Activated CD8-positive, alpha-beta T cell treated with anti-CD3 and anti-CD28 coated beads, Interleukin-2, amount 10 ng/mL, durations not matched to agents 7 days and 5 days (primary cell): ENCODE data around the gene FMOD. TPM values are rescaled to one million over a fixed set of nuclear protein-coding genes. Genes with fewer than 3 reads are reported as not detected.
"Not testable (repeated sequence)": the region's sequence is repeated elsewhere in the genome, so short reads cannot be mapped to it uniquely, and the experiment has no call there.

Experiments
- ATAC-seq: fragments of 150-1000 bp; cut with Tn5 transposase; one replicate; pipeline ENCODE4 v1.10.0; 2021; ENCODE audit warnings: moderate library complexity
- CTCF ChIA-PET: fragments of 350-600 bp; sonication (Branson Sonifier 250); formaldehyde crosslinking; loops from one replicate; lab custom pipeline; 2021; ENCODE audit warnings: antibody characterized with exemption; lab: Charles Lee
- POLR2A ChIA-PET: fragments of 350-600 bp; sonication (Branson Sonifier 250); formaldehyde crosslinking; loops from one replicate; lab custom pipeline; 2021; ENCODE audit warnings: antibody characterized with exemption; lab: Charles Lee
- DNase-seq: peaks from one replicate; pipeline ENCODE4 v3.0.0-alpha.2; 2020
- H3K27ac Mint-ChIP-seq: one replicate; pipeline ENCODE4 v1.8.0; 2021; ENCODE audit warnings: mild to moderate bottlenecking, mixed read lengths
- H3K27me3 Mint-ChIP-seq: one replicate; pipeline ENCODE4 v1.8.0; 2021; ENCODE audit warnings: low read depth, mixed read lengths
- H3K36me3 Mint-ChIP-seq: one replicate; pipeline ENCODE4 v1.8.0; 2021; ENCODE audit warnings: low read depth, mixed read lengths
- H3K4me1 Mint-ChIP-seq: one replicate; pipeline ENCODE4 v1.8.0; 2021; ENCODE audit warnings: low read depth, mixed read lengths
- H3K4me3 Mint-ChIP-seq: one replicate; pipeline ENCODE4 v1.8.0; 2021; ENCODE audit warnings: mild to moderate bottlenecking, mixed read lengths
- H3K9me3 Mint-ChIP-seq: one replicate; pipeline ENCODE4 v1.8.0; 2022; ENCODE audit warnings: mixed read lengths; ENCODE audit not compliant: insufficient read depth
- total RNA-seq, 2 experiments: library from RNA; stranded (reverse); gene quantifications; one replicate each; pipeline ENCODE4 v1.2.3, GENCODE V29; 2021

Gene FMOD
- total RNA-seq, 2 experiments from 2014 or later = not detected

- H3K36me3 Mint-ChIP-seq = no peaks in the 10 kb centered on the region
- peak overlapping the region; percentile 56 for H3K4me3 Mint-ChIP-seq
- ATAC-seq = no peak
- H3K27me3 Mint-ChIP-seq = no peaks in the 10 kb centered on the region
- POLR2A ChIA-PET = interaction anchor here (0.8 to 9.5 kb wide), 10 partner anchors 8 to 440 kb away, joined by 3 to 234 read pairs (median 4); partner anchors contain the start of gene LAX1
- CTCF ChIA-PET = interaction anchor here (1.2 to 9.7 kb wide), 9 partner anchors 8 to 53 kb away, joined by 3 to 306 read pairs (median 18); partner anchors contain the start of gene BTG2
- peaks cover 89% of the 10 kb centered on the region for H3K4me1 Mint-ChIP-seq
- peak; percentile 56 for DNase-seq
- H3K27ac Mint-ChIP-seq = peak overlapping the region; percentile 72
- no peaks in the 10 kb centered on the region for H3K9me3 Mint-ChIP-seq
Observed at GRCh38 chr1:203324105-203325025, 26.6 kb downstream of the FMOD start.

DNA sequence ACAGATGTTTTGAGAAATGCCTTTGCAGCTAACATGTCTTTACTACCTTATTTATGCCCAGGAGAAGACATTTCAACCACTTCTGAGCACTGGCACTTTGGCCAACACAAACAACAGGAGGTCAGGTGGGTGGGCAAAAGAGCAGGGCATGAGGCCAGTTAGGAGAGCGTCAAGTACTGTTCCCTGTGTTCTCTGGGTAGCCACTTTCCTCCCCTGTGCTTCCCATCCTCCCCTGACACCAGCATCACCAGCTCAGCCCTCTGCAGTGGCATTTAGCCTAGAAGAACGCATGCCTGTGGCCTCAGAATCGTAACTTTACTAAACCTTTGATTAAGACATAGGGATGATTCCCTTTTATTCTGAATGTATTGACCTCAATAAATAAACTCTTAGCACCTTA is 27.3 kb downstream of the FMOD start:
- ChIA-PET CTCF (interaction anchor here (1.3 to 9.7 kb wide), 7 partner anchors 9 to 52 kb away, joined by 3 to 306 read pairs (median 135); partner anchors contain the start of gene BTG2), POLR2A (interaction anchor here (1.1 to 9.5 kb wide), 6 partner anchors 13 to 441 kb away, joined by 3 to 234 read pairs (median 8); partner anchors contain the start of gene LAX1)
- peak overlapping the region; percentile 53 for H3K4me3 Mint-ChIP-seq
- no peaks in the 10 kb centered on the region for H3K9me3 Mint-ChIP-seq
- H3K36me3 Mint-ChIP-seq = no peaks in the 10 kb centered on the region
- no peaks in the 10 kb centered on the region for H3K27me3 Mint-ChIP-seq
- no peak for ATAC-seq
- no peak for DNase-seq
- H3K27ac Mint-ChIP-seq = peak overlapping the region; percentile 72
- H3K4me1 Mint-ChIP-seq = peaks cover 86% of the 10 kb centered on the region

GRCh38 chr1:203322500-203323179 is 28.3 kb downstream of the FMOD start:
- Mint-ChIP-seq H3K36me3 (no peaks in the 10 kb centered on the region), H3K4me1 (peaks cover 77% of the 10 kb centered on the region), H3K27me3 (peaks cover under 1% of the 10 kb centered on the region), H3K9me3 (no peaks in the 10 kb centered on the region), H3K4me3 (no peak overlapping the region), H3K27ac (peak overlapping the region; percentile 62)
- CTCF ChIA-PET = interaction anchor here (1.0 to 9.7 kb wide), 6 partner anchors 13 to 51 kb away, joined by 3 to 306 read pairs (median 140); partner anchors contain the start of gene BTG2
- POLR2A ChIA-PET = interaction anchor here (1.1 to 9.5 kb wide), 3 partner anchors 33 to 442 kb away, joined by 3 to 234 read pairs (median 81); partner anchors contain the start of gene LAX1
- DNase-seq (no peak), ATAC-seq (no peak)

- ChIA-PET POLR2A (interaction anchor here (0.9 to 9.5 kb wide), 4 partner anchors 22 to 48 kb away, joined by 3 to 234 read pairs (median 4); no protein-coding TSS in a partner anchor), CTCF (interaction anchor here (1.0 to 9.7 kb wide), 11 partner anchors 12 to 167 kb away, joined by 3 to 306 read pairs (median 6); partner anchors contain the start of gene BTG2)
- DNase-seq = no peak
- peaks cover 69% of the 10 kb centered on the region for H3K4me1 Mint-ChIP-seq
- ATAC-seq = no peak
- H3K27ac Mint-ChIP-seq = peak overlapping the region; percentile 90
- H3K9me3 Mint-ChIP-seq = no peaks in the 10 kb centered on the region
- peak overlapping the region; percentile 61 for H3K4me3 Mint-ChIP-seq
- no peaks in the 10 kb centered on the region for H3K36me3 Mint-ChIP-seq
- H3K27me3 Mint-ChIP-seq = peaks cover 3% of the 10 kb centered on the region
Observed at GRCh38 chr1:203321273-203322052, 29.5 kb downstream of the FMOD start.

DNA sequence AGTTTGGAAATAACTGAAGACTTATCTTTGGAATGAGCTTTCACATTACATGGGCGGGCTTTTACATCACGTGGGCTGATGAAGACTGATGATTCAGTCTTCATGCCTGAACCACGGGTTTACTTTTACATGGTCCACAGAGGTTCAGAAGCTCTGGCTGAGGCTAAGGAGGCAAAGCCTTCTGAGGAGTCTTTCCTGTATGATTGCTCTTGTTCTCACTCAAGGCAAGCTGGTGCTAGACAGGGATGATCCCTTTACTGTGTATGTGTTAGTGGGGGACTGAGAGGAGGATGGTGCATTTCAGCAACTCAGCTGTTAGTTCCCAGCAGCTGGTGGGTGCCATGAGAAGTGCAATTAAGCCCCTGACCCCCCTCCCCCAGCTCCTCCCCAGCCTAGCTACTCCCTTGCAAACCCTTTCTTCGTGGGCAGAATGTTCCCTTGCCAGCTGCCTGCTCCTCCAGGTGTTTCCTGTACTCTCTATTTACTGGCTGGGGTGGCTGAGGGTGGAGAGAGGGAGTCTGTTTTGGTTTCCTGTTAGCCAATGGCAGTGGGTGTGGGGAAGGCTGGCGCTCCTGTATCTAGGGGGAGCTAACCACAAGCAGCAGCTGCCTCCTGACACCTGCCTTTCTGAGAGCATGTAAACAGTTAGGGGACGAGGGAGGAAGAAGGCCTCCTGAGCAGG is 30.2 kb downstream of the FMOD start:
- Mint-ChIP-seq H3K27ac (peak overlapping the region; percentile 90), H3K36me3 (no peaks in the 10 kb centered on the region), H3K4me3 (peak overlapping the region; percentile 61), H3K9me3 (no peaks in the 10 kb centered on the region), H3K4me1 (peaks cover 62% of the 10 kb centered on the region), H3K27me3 (peaks cover 3% of the 10 kb centered on the region)
- DNase-seq (peak; percentile 86), ATAC-seq (peak; percentile 81)
- ChIA-PET POLR2A (interaction anchor here (0.9 to 9.5 kb wide), 5 partner anchors 21 to 48 kb away, joined by 3 to 234 read pairs (median 4); no protein-coding TSS in a partner anchor), CTCF (interaction anchor here (1.3 to 9.7 kb wide), 10 partner anchors 11 to 168 kb away, joined by 4 to 306 read pairs (median 12); partner anchors contain the start of gene BTG2)

DNA sequence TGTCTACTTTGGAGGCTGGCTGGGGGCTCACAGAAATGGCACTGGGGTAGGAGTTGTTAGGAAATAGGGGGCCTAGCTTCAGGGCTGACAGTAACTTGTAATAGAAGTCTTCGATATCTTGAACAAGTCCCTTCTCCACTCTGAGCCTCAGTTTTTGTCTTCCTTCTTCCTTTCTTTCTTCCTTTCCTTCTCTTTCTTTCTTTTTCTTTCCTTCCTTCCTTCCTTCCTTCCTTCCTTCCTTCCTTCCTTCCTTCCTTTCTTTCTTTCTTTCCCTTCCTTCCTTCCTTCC is 32.7 kb downstream of the FMOD start:
- peaks cover 36% of the 10 kb centered on the region for H3K4me1 Mint-ChIP-seq
- ATAC-seq = no peak

DNA sequence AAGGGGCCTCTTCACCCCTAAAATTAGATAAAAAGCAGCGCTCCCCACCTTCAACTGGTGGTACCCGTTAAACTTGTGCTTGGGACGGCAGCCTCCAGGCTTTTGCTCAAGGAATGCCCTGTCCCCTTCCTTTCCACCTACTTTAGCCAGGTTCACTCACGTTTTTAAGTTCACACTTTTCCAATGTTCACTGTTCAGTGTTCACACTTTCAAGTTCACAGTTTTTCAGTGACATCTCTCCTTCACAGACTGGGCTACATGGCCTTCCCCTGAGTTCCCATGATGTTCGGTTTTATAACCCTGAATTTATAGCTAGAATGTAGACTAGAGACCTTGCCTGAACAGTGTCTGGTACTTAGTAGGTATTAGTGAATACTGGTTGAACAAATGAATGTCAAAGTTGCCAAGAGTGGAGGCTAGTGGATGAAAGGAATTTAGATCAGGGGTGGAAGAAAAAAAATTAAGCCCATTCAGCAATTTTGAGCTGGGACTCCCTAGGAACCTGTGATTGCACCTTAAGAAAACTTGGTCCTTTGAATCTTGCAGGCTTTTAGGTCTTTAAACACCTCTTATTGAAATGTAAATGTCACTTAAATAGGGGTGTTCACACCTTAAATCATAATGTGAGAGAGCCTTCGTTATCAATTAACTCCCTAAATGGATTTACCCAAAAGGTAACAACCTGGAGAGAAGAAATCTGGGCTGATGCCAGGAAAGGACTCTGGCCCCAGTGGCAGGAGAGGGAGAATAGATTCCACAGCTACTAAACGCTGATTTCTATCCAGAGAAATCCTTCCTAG is 33.3 kb downstream of the FMOD start:
- DNase-seq (no peak), ATAC-seq (no peak)
- Mint-ChIP-seq H3K27me3 (peaks cover 3% of the 10 kb centered on the region), H3K9me3 (no peaks in the 10 kb centered on the region), H3K36me3 (peaks cover 12% of the 10 kb centered on the region), H3K27ac (no peak overlapping the region), H3K4me3 (no peak overlapping the region), H3K4me1 (peaks cover 31% of the 10 kb centered on the region)
- CTCF ChIA-PET = interaction anchor here (1.0 to 4.1 kb wide), 8 partner anchors 9 to 50 kb away, joined by 3 to 18 read pairs (median 6); partner anchors contain the start of gene BTG2
- POLR2A ChIA-PET = interaction anchor here (0.7 to 2.4 kb wide), 2 partner anchors 11 to 29 kb away, joined by 3 to 25 read pairs; partner anchors contain the start of gene BTG2

More for the DNA sequence above, 32.7 kb downstream of the FMOD start:
- peaks cover 3% of the 10 kb centered on the region for H3K27me3 Mint-ChIP-seq
- no peak for DNase-seq
- ChIA-PET CTCF (interaction anchor here (1.0 to 4.1 kb wide), 5 partner anchors 9 to 51 kb away, joined by 3 to 18 read pairs (median 7); partner anchors contain the start of gene BTG2), POLR2A (interaction anchor here (2.4 kb wide), 1 partner anchor 12 kb away, joined by 25 read pairs; the partner anchor contains the start of gene BTG2)
- H3K27ac Mint-ChIP-seq = no peak overlapping the region
- H3K36me3 Mint-ChIP-seq = peaks cover 12% of the 10 kb centered on the region
- no peak overlapping the region for H3K4me3 Mint-ChIP-seq
- no peaks in the 10 kb centered on the region for H3K9me3 Mint-ChIP-seq

- DNase-seq (no peak), ATAC-seq (no peak)
- Mint-ChIP-seq H3K4me1 (peaks cover 24% of the 10 kb centered on the region), H3K27ac (no peak overlapping the region), H3K36me3 (peaks cover 14% of the 10 kb centered on the region), H3K4me3 (no peak overlapping the region), H3K27me3 (peaks cover 3% of the 10 kb centered on the region), H3K9me3 (no peaks in the 10 kb centered on the region)
- ChIA-PET POLR2A (interaction anchor here (0.7 to 2.4 kb wide), 3 partner anchors 8 to 28 kb away, joined by 3 to 25 read pairs (median 4); partner anchors contain the start of gene BTG2), CTCF (interaction anchor here (0.8 to 4.1 kb wide), 11 partner anchors 8 to 49 kb away, joined by 3 to 18 read pairs (median 6); partner anchors contain the start of gene BTG2)
Observed at GRCh38 chr1:203316626-203317093, 34.3 kb downstream of the FMOD start.

GRCh38 chr1:203314025-203314759 is 36.7 kb downstream of the FMOD start:
- peaks cover 37% of the 10 kb centered on the region for H3K36me3 Mint-ChIP-seq
- ATAC-seq, H3K9me3 Mint-ChIP-seq, H3K27me3 Mint-ChIP-seq, H3K27ac Mint-ChIP-seq, H3K4me3 Mint-ChIP-seq, DNase-seq, POLR2A ChIA-PET: not testable (repeated sequence)
- CTCF ChIA-PET = interaction anchor here (1.7 to 9.4 kb wide), 3 partner anchors 10 to 24 kb away, joined by 4 to 203 read pairs (median 18); no protein-coding TSS in a partner anchor
- peaks cover 29% of the 10 kb centered on the region for H3K4me1 Mint-ChIP-seq
